Measurements from ENCODE around the gene ZSCAN21. TPM values are rescaled to one million over a fixed set of nuclear protein-coding genes. Genes with fewer than 3 reads are reported as not detected.

ZSCAN21 gene
- total RNA-seq, 4 donors from 2014 or later, result 12.9 to 18.0 (median 16.5) TPM

DNA sequence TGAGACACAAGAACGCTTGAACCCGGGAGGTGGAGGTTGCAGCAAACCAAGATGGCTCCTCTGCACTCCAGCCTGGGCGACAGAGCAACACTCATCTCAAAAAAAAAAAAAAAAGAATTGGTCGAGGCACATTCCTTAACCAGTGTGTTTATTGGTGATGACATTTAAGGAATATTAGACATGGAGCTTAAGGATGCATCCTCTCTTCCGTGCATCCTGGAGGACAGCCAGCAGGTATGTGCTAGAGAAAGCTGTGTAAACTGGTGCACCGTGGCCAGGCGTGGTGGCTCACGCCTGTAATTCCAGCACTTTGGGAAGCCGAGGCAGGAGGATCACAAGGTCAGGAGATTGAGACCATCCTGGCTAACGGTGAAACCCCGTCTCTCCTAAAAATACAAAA is 22.4 kb upstream of the ZSCAN21 start:
- WGBS, 2 donors, result 86 to 94% methylated on average over 11 of the region's 11 CpGs
- no peak for TF ChIP-seq CTCF (IDR thresholded peaks at IDR 0.05)
- TF ChIP-seq EP300 (IDR thresholded peaks at IDR 0.05), result no peak
- TF ChIP-seq POLR2A (IDR thresholded peaks at IDR 0.05), result no peak
- H3K36me3 ChIP-seq, result peaks cover 0 to 97% (median 16%) of the 10 kb centered on the region in 3 donors

GRCh38 chr7:100029596-100029995 is 20.0 kb upstream of the ZSCAN21 start:
- WGBS, 2 donors, result 80 to 82% methylated on average over 5 of the region's 5 CpGs
- H3K36me3 ChIP-seq, result peaks cover 0 to 99% (median 9%) of the 10 kb centered on the region in 3 donors
- no peak for DNase-seq (ENCODE audit: low spot score in 2 of 2)
- TF ChIP-seq CTCF (IDR thresholded peaks at IDR 0.05), result no peak
- TF ChIP-seq POLR2A (IDR thresholded peaks at IDR 0.05), result no peak
- TF ChIP-seq EP300 (IDR thresholded peaks at IDR 0.05), result no peak
- no peak overlapping the region for H3K27ac ChIP-seq
- H3K27me3 ChIP-seq, result no peaks in the 10 kb centered on the region
- H3K9me3 ChIP-seq, result no peaks in the 10 kb centered on the region
- H3K4me3 ChIP-seq, result no peak overlapping the region
- H3K4me1 ChIP-seq, result no peaks in the 10 kb centered on the region

More for the DNA sequence above, 22.4 kb upstream of the ZSCAN21 start:
- Histone ChIP-seq H3K4me1 (no peaks in the 10 kb centered on the region), H3K27me3 (no peaks in the 10 kb centered on the region), H3K27ac (no peak overlapping the region), H3K4me3 (no peak overlapping the region), H3K9me3 (no peaks in the 10 kb centered on the region)
- no peak for DNase-seq (ENCODE audit: low spot score in 2 of 2)

- Histone ChIP-seq H3K36me3 (peaks cover 0 to 100% (median 5%) of the 10 kb centered on the region in 3 donors), H3K4me1 (no peaks in the 10 kb centered on the region), H3K9me3 (no peaks in the 10 kb centered on the region), H3K27ac (no peak overlapping the region), H3K4me3 (no peak overlapping the region), H3K27me3 (no peaks in the 10 kb centered on the region)
- WGBS, 2 donors, result 93 to 94% methylated on average over 6 of the region's 6 CpGs
- no peak for DNase-seq (ENCODE audit: low spot score in 2 of 2)
- TF ChIP-seq EP300 (IDR thresholded peaks at IDR 0.05) (no peak), POLR2A (IDR thresholded peaks at IDR 0.05) (no peak), CTCF (IDR thresholded peaks at IDR 0.05) (no peak)
Observed at GRCh38 chr7:100033526-100033925, 16.0 kb upstream of the ZSCAN21 start.

DNA sequence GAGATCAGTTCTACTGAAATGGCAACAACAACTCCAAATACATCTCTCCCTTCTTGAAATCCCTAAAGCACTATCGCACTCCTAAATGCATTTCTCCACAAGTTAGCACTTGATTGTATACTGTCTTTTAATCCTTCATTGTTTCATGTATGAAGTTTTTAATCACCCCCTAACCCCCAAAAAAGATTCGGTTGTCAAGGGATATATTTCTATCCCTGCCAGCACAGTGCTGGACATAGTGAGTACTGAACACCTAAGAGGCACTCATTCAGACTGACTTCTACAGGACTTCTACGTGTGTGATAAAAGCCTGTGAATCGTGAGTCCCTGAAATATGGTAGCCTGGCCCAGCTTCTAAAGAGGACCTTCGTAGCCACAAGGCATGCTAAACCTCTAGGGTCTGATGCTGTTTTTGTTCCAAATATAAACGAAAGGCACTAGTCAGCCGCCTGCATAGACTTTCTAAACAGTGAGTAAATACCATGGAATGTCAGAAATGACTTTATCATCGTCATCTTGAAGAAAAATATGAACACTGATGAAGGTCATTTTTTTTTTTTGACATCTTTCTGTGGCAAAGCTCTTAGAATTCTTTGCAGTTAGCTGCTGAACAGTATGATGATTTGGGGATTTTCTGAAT is 14.6 kb upstream of the ZSCAN21 start:
- DNase-seq (ENCODE audit: low spot score in 2 of 2), result no peak
- TF ChIP-seq POLR2A (IDR thresholded peaks at IDR 0.05) (no peak), CTCF (IDR thresholded peaks at IDR 0.05) (no peak), EP300 (IDR thresholded peaks at IDR 0.05) (no peak)
- 68 to 76% methylated on average over 8 of the region's 8 CpGs for WGBS, 2 donors
- Histone ChIP-seq H3K4me3 (no peak overlapping the region), H3K27me3 (no peaks in the 10 kb centered on the region), H3K4me1 (no peaks in the 10 kb centered on the region), H3K36me3 (peaks cover 0 to 96% (median 5%) of the 10 kb centered on the region in 3 donors), H3K27ac (no peak overlapping the region), H3K9me3 (no peaks in the 10 kb centered on the region)

GRCh38 chr7:100035876-100036275 is 13.7 kb upstream of the ZSCAN21 start:
- no peak for TF ChIP-seq POLR2A (IDR thresholded peaks at IDR 0.05)
- TF ChIP-seq EP300 (IDR thresholded peaks at IDR 0.05), result no peak
- no peak for TF ChIP-seq CTCF (IDR thresholded peaks at IDR 0.05)
- Histone ChIP-seq H3K9me3 (no peaks in the 10 kb centered on the region), H3K36me3 (peaks cover 0 to 87% (median 5%) of the 10 kb centered on the region in 3 donors), H3K27me3 (no peaks in the 10 kb centered on the region), H3K4me1 (no peaks in the 10 kb centered on the region), H3K27ac (no peak overlapping the region), H3K4me3 (no peak overlapping the region)
- no peak for DNase-seq (ENCODE audit: low spot score in 2 of 2)
- WGBS, 2 donors, result 81 to 93% methylated on average over 6 of the region's 6 CpGs

Measured in tibial nerve (tissue), 4 donors.